HEK293 (cell line): Measurements from ENCODE around the gene PCDH9.

Experiments used
- CTCF ChIA-PET: fragments of 350-600 bp; formaldehyde crosslinking; extraction: SDS; loops from one replicate; lab custom pipeline; 2021; ENCODE audit warnings: antibody characterized with exemption; lab: Yijun Ruan, JAX
- POLR2A ChIA-PET: fragments of 300-600 bp; formaldehyde crosslinking; extraction: SDS; loops from one replicate; lab custom pipeline; 2020; ENCODE audit warnings: antibody characterized with exemption, inconsistent platforms; lab: Yijun Ruan, JAX
- H3K27ac ChIP-seq: fragments of 200-500 bp; sonication (Bioruptor generic); 2 replicates; pipeline ENCODE4 v1.5.1; 2014; ENCODE audit warnings: low read depth, low read length, control low read depth, inconsistent platforms; ENCODE audit errors: extremely low read depth
- H3K36me3 ChIP-seq, 2 experiments: fragments of 200-500 bp in 1 of 2; sonication (Bioruptor generic) in 1 of 2; 1 replicate in 1 of 2; 2 replicates in 1 of 2; pipeline ENCODE4 v1.5.1; 2014 to 2017; ENCODE audit warnings: inconsistent platforms in 2 of 2, low read length in 2 of 2; ENCODE audit not compliant: control insufficient read depth in 2 of 2, insufficient read depth in 1 of 2
- H3K4me1 ChIP-seq: fragments of 200-500 bp; sonication (Bioruptor generic); 2 replicates; pipeline ENCODE4 v1.5.1; 2014; ENCODE audit warnings: mild to moderate bottlenecking, low read length, inconsistent platforms; ENCODE audit not compliant: control insufficient read depth, insufficient read depth
- H3K4me3 ChIP-seq: 2 replicates; pipeline ENCODE4 v1.5.1; 2011; ENCODE audit warnings: low read depth, mild to moderate bottlenecking, control low read depth, low read length, moderate library complexity
- H3K9me3 ChIP-seq: fragments of 200-500 bp; sonication (Bioruptor generic); 2 replicates; pipeline ENCODE4 v1.5.1; 2014; ENCODE audit warnings: low read depth, low read length, inconsistent platforms; ENCODE audit not compliant: control insufficient read depth, insufficient read depth
- BCL11A ChIP-seq: fragments of 450-650 bp; formaldehyde crosslinking; IDR thresholded peaks from 2 replicates; pipeline ENCODE4 v1.5.1; 2016; ENCODE audit warnings: low read depth, missing biosample characterization, missing genetic modification characterization
- ELK4 ChIP-seq: IDR thresholded peaks from 2 replicates; pipeline ENCODE4 v1.6.1; 2011; ENCODE audit warnings: mild to moderate bottlenecking, low read depth, low read length, borderline replicate concordance
- HIC1 ChIP-seq: fragments of 450-650 bp; formaldehyde crosslinking; IDR thresholded peaks from 2 replicates; pipeline ENCODE4 v1.5.1; 2016; ENCODE audit warnings: missing biosample characterization, missing genetic modification characterization
- HOXD13 ChIP-seq: sonication (generic); formaldehyde crosslinking; IDR thresholded peaks from 2 replicates; pipeline ENCODE4 v1.8.0; 2022; ENCODE audit warnings: missing genetic modification reagents, borderline replicate concordance
- KLF16 ChIP-seq: fragments of 450-650 bp; formaldehyde crosslinking; IDR thresholded peaks from 2 replicates; pipeline ENCODE4 v1.5.1; 2017; ENCODE audit warnings: missing biosample characterization, missing genetic modification characterization
- MZF1 ChIP-seq: fragments of 450-650 bp; formaldehyde crosslinking; IDR thresholded peaks from 2 replicates; pipeline ENCODE4 v1.5.1; 2017; ENCODE audit warnings: missing biosample characterization, missing genetic modification characterization, borderline replicate concordance
- OSR2 ChIP-seq: fragments of 450-650 bp; formaldehyde crosslinking; IDR thresholded peaks from 2 replicates; pipeline ENCODE4 v1.5.1; 2016; ENCODE audit warnings: missing biosample characterization, missing genetic modification characterization
- PRDM1 ChIP-seq: fragments of 450-650 bp; formaldehyde crosslinking; IDR thresholded peaks from 2 replicates; pipeline ENCODE4; 2016; ENCODE audit warnings: missing biosample characterization, missing genetic modification characterization
- PRDM6 ChIP-seq: fragments of 450-650 bp; formaldehyde crosslinking; IDR thresholded peaks from 2 replicates; pipeline ENCODE4 v1.5.1; 2017; ENCODE audit warnings: missing biosample characterization, missing genetic modification characterization
- SP3 ChIP-seq: fragments of 450-650 bp; formaldehyde crosslinking; IDR thresholded peaks from 2 replicates; pipeline ENCODE4 v1.5.1; 2016; ENCODE audit warnings: missing biosample characterization, missing genetic modification characterization
- TCF7L2 ChIP-seq: IDR thresholded peaks from 2 replicates; pipeline ENCODE4 v1.6.1; 2011; ENCODE audit warnings: low read depth, mild to moderate bottlenecking, inconsistent platforms, low read length, moderate library complexity, borderline replicate concordance
- TRIM28 ChIP-seq: IDR thresholded peaks from 2 replicates; pipeline ENCODE4 v1.6.1; 2011; ENCODE audit warnings: low read length, control low read depth, borderline replicate concordance
- ZBTB7A ChIP-seq: fragments of 450-650 bp; formaldehyde crosslinking; IDR thresholded peaks from 2 replicates; pipeline ENCODE4 v1.5.1; 2016; ENCODE audit warnings: low read depth, missing biosample characterization, missing genetic modification characterization
- ZEB2 ChIP-seq: fragments of 450-650 bp; formaldehyde crosslinking; IDR thresholded peaks from 2 replicates; pipeline ENCODE4 v1.5.1; 2016; ENCODE audit warnings: missing biosample characterization, missing genetic modification characterization
- ZFP3 ChIP-seq: fragments of 450-650 bp; formaldehyde crosslinking; IDR thresholded peaks from 2 replicates; pipeline ENCODE4 v1.5.1; 2016; ENCODE audit warnings: low read depth, missing biosample characterization, missing genetic modification characterization
- ZNF211 ChIP-seq: fragments of 450-650 bp; formaldehyde crosslinking; IDR thresholded peaks from 2 replicates; pipeline ENCODE4 v1.5.1; 2016; ENCODE audit warnings: low read depth, missing biosample characterization, missing genetic modification characterization
- ZNF221 ChIP-seq: fragments of 450-650 bp; formaldehyde crosslinking; IDR thresholded peaks from 2 replicates; pipeline ENCODE4 v1.5.1; 2017; ENCODE audit warnings: missing biosample characterization, missing genetic modification characterization, borderline replicate concordance
- ZNF280C ChIP-seq: fragments of 450-650 bp; formaldehyde crosslinking; IDR thresholded peaks from 2 replicates; pipeline ENCODE4 v1.5.1; 2016; ENCODE audit warnings: missing biosample characterization, missing genetic modification characterization
- ZNF311 ChIP-seq: fragments of 450-650 bp; formaldehyde crosslinking; IDR thresholded peaks from 2 replicates; pipeline ENCODE4 v1.5.1; 2017; ENCODE audit warnings: missing biosample characterization, missing genetic modification characterization, borderline replicate concordance
- ZNF335 ChIP-seq: fragments of 450-650 bp; formaldehyde crosslinking; conservative IDR thresholded peaks from 2 replicates; pipeline ENCODE4 v1.5.1; 2016; ENCODE audit warnings: missing biosample characterization, missing genetic modification characterization
- ZNF514 ChIP-seq: fragments of 450-650 bp; formaldehyde crosslinking; IDR thresholded peaks from 2 replicates; pipeline ENCODE4 v1.5.1; 2016; ENCODE audit warnings: missing biosample characterization, missing genetic modification characterization
- ZNF621 ChIP-seq: fragments of 450-650 bp; formaldehyde crosslinking; IDR thresholded peaks from 2 replicates; pipeline ENCODE4 v1.5.1; 2017; ENCODE audit warnings: missing biosample characterization, missing genetic modification characterization
- ZNF654 ChIP-seq: fragments of 450-650 bp; formaldehyde crosslinking; IDR thresholded peaks from 2 replicates; pipeline ENCODE4 v1.5.1; 2016; ENCODE audit warnings: low read depth, missing biosample characterization, missing genetic modification characterization
- ZNF670 ChIP-seq: fragments of 450-650 bp; formaldehyde crosslinking; IDR thresholded peaks from 2 replicates; pipeline ENCODE4 v1.5.1; 2016; ENCODE audit warnings: missing biosample characterization, missing genetic modification characterization, low read depth
- ZNF704 ChIP-seq: fragments of 450-650 bp; formaldehyde crosslinking; IDR thresholded peaks from 2 replicates; pipeline ENCODE4 v1.5.1; 2016; ENCODE audit warnings: missing biosample characterization, missing genetic modification characterization

The PCDH9 gene

GRCh38 chr13:66543780-66544179, 686.4 kb downstream of the PCDH9 start:
- Histone ChIP-seq H3K9me3 (no peaks in the 10 kb centered on the region), H3K27ac (no peak overlapping the region), H3K4me3 (no peak overlapping the region), H3K36me3 (no peaks in the 10 kb centered on the region), H3K4me1 (no peaks in the 10 kb centered on the region)
- TF ChIP-seq TRIM28 = 0 out of 2 replicates have a peak, but pooled peaks have one; percentile 61
- TF ChIP-seq ZFP3 (tag by site-specific recombination) = no peak
- TF ChIP-seq ELK4 = 0 out of 2 replicates have a peak, but pooled peaks have one; percentile 12
- no peak for TF ChIP-seq HIC1 (tag by site-specific recombination)
- POLR2A ChIA-PET = no interaction called here
- CTCF ChIA-PET = no interaction called here

GRCh38 chr13:66537417-66537816, 692.7 kb downstream of the PCDH9 start:
- TF ChIP-seq KLF16 (tag by site-specific recombination) = no peak
- no peak for TF ChIP-seq MZF1 (tag by site-specific recombination)
- no peak for TF ChIP-seq ZNF211 (tag by site-specific recombination)
- no peak for TF ChIP-seq ZNF311
- no peak for TF ChIP-seq PRDM1 (tag by site-specific recombination)
- TF ChIP-seq OSR2 (tag by site-specific recombination) = no peak
- TF ChIP-seq ZNF280C (tag by site-specific recombination) = no peak
- Histone ChIP-seq H3K27ac (no peak overlapping the region), H3K36me3 (no peaks in the 10 kb centered on the region), H3K4me3 (no peak overlapping the region), H3K4me1 (no peaks in the 10 kb centered on the region), H3K9me3 (no peaks in the 10 kb centered on the region)
- POLR2A ChIA-PET = no interaction called here
- CTCF ChIA-PET = no interaction called here

- Histone ChIP-seq H3K9me3 (no peaks in the 10 kb centered on the region), H3K36me3 (no peaks in the 10 kb centered on the region), H3K4me1 (no peaks in the 10 kb centered on the region), H3K27ac (no peak overlapping the region), H3K4me3 (no peak overlapping the region)
- POLR2A ChIA-PET = no interaction called here
- CTCF ChIA-PET = no interaction called here
- TF ChIP-seq ZNF621 (no peak), ZBTB7A (tag by site-specific recombination) (no peak), ZNF654 (tag by site-specific recombination) (no peak), HOXD13 (CRISPR knock-in tag) (no peak), ZNF335 (no peak), PRDM6 (tag by site-specific recombination) (no peak), BCL11A (tag by site-specific recombination) (no peak), ZNF221 (tag by site-specific recombination) (no peak), SP3 (tag by site-specific recombination) (no peak), ZEB2 (no peak), ZNF514 (tag by site-specific recombination) (no peak), TCF7L2 (no peak), ZNF670 (tag by site-specific recombination) (no peak), ZNF704 (no peak)
Measured at GRCh38 chr13:66536746-66537145, 693.4 kb downstream of the PCDH9 start.
